Brain microvascular endothelial cell (primary cell): Measurements from ENCODE around the gene COG5.

ENCODE experiments used
- DNase-seq: peaks from one replicate; pipeline ENCODE4 v3.0.0-alpha.2; 2020
- H3K27ac ChIP-seq: fragments of 250-450 bp; sonication (Bioruptor Pico); 2 replicates; pipeline ENCODE4 v1.5.1; 2020; ENCODE audit warnings: mild to moderate bottlenecking, moderate library complexity
- H3K27me3 ChIP-seq: fragments of 250-450 bp; sonication (Bioruptor Pico); replicated peaks from 2 replicates; pipeline ENCODE4 v1.5.1; 2020; ENCODE audit warnings: mild to moderate bottlenecking
- H3K36me3 ChIP-seq: fragments of 250-450 bp; sonication (Bioruptor Pico); replicated peaks from 2 replicates; pipeline ENCODE4 v1.5.1; 2020; ENCODE audit warnings: mild to moderate bottlenecking
- H3K4me3 ChIP-seq: 2 replicates; pipeline ENCODE4 v1.5.1; 2011; ENCODE audit warnings: low read depth, mild to moderate bottlenecking, control low read depth, low read length, moderate library complexity
- CTCF ChIP-seq: IDR thresholded peaks from 2 replicates; pipeline ENCODE4 v1.5.1; 2011; ENCODE audit warnings: low read depth, mild to moderate bottlenecking, moderate library complexity, low read length, control low read depth, inconsistent platforms; ENCODE audit errors: missing control alignments
- in situ Hi-C: cut with HindIII; loops from 2 replicates; pipeline ENCODE4 v1.10.0; 2017; ENCODE audit warnings: low sequenced_read_pairs, low pct_ligation_motif_present

Gene COG5

GRCh38 chr7:107207459-107207858 lies 356.3 kb downstream of the COG5 start:
- no peak for DNase-seq
- in situ Hi-C loops, result no loop called here
- no peak overlapping the region for H3K4me3 ChIP-seq
- H3K27ac ChIP-seq, result no peak overlapping the region
- TF ChIP-seq CTCF, result no peak
- peaks cover 13% of the 10 kb centered on the region for H3K36me3 ChIP-seq
- H3K27me3 ChIP-seq, result no peaks in the 10 kb centered on the region

GRCh38 chr7:107206706-107207105 lies 357.0 kb downstream of the COG5 start:
- no peak for DNase-seq
- peaks cover 19% of the 10 kb centered on the region for H3K36me3 ChIP-seq
- no peaks in the 10 kb centered on the region for H3K27me3 ChIP-seq
- H3K27ac ChIP-seq, result no peak overlapping the region
- TF ChIP-seq CTCF, result no peak
- in situ Hi-C loops, result no loop called here
- no peak overlapping the region for H3K4me3 ChIP-seq

- Histone ChIP-seq H3K27me3 (no peaks in the 10 kb centered on the region), H3K36me3 (peaks cover 22% of the 10 kb centered on the region), H3K4me3 (no peak overlapping the region), H3K27ac (no peak overlapping the region)
- TF ChIP-seq CTCF, result no peak
- no peak for DNase-seq
- in situ Hi-C loops, result no loop called here
Measured at GRCh38 chr7:107206136-107206535, 357.6 kb downstream of the COG5 start.

- no peak for DNase-seq
- Histone ChIP-seq H3K4me3 (no peak overlapping the region), H3K36me3 (peaks cover 34% of the 10 kb centered on the region), H3K27me3 (no peaks in the 10 kb centered on the region), H3K27ac (no peak overlapping the region)
- in situ Hi-C loops, result no loop called here
- no peak for TF ChIP-seq CTCF
Measured at GRCh38 chr7:107203607-107204006, 360.1 kb downstream of the COG5 start.

GRCh38 chr7:107201795-107202450 lies 361.8 kb downstream of the COG5 start:
- peaks cover 42% of the 10 kb centered on the region for H3K36me3 ChIP-seq
- TF ChIP-seq CTCF, result peak; percentile 75

More at GRCh38 chr7:107201795-107202450, 361.8 kb downstream of the COG5 start:
- in situ Hi-C loops, result no loop called here
- Histone ChIP-seq H3K4me3 (no peak overlapping the region), H3K27ac (no peak overlapping the region), H3K27me3 (no peaks in the 10 kb centered on the region)
- DNase-seq, result peak; percentile 37
